K562 (cell line): ENCODE data around the gene CCDC148. TPM values are rescaled to one million over a fixed set of nuclear protein-coding genes. Genes with fewer than 3 reads are reported as not detected.
A peak's percentile ranks its signal among the peaks of the same experiment; 100 is the strongest.

ENCODE experiments used
- ARID1B ChIP-seq: fragments of 450-650 bp; IDR thresholded peaks from 2 replicates; pipeline ENCODE4 v1.6.1; 2016; ENCODE audit warnings: antibody characterized with exemption, mild to moderate bottlenecking, inconsistent platforms
- ARID2 ChIP-seq: fragments of 450-650 bp; IDR thresholded peaks from 2 replicates; pipeline ENCODE4 v1.6.1; 2017; ENCODE audit warnings: antibody characterized with exemption, mild to moderate bottlenecking
- ATF7 ChIP-seq: fragments of 450-650 bp; IDR thresholded peaks from 2 replicates; pipeline ENCODE4 v1.7.1; 2014; ENCODE audit warnings: mild to moderate bottlenecking, moderate library complexity
- BCL6 ChIP-seq: fragments of 250-450 bp; sonication (Bioruptor Pico); IDR thresholded peaks from 2 replicates; pipeline ENCODE4 v1.4.0; 2020
- BCLAF1 ChIP-seq, 2 experiments: fragments of 450-650 bp in 1 of 2; IDR thresholded peaks; 2 replicates each; pipeline ENCODE4 v1.6.1; 2011 to 2017; ENCODE audit warnings: low read depth in 2 of 2, antibody characterized with exemption in 1 of 2, borderline replicate concordance in 1 of 2, low read length in 1 of 2, mild to moderate bottlenecking in 1 of 2, mixed read lengths in 1 of 2; ENCODE audit not compliant: control insufficient read depth in 1 of 2
- CBFB ChIP-seq: sonication (generic); formaldehyde crosslinking; IDR thresholded peaks from 2 replicates; pipeline ENCODE4 v1.4.0; 2020; ENCODE audit warnings: mild to moderate bottlenecking, missing genetic modification reagents
- CC2D1A ChIP-seq: fragments of 450-650 bp; IDR thresholded peaks from 2 replicates; pipeline ENCODE4 v1.6.1; 2017; ENCODE audit warnings: mild to moderate bottlenecking
- CREB1 ChIP-seq, 2 experiments: sonication (generic) in 1 of 2; formaldehyde crosslinking in 1 of 2; IDR thresholded peaks; 2 replicates each; pipeline versions ENCODE4 v1.6.1 to v1.8.0; 2012 to 2022; ENCODE audit warnings: inconsistent platforms in 1 of 2, mild to moderate bottlenecking in 1 of 2, missing genetic modification reagents in 1 of 2, moderate library complexity in 1 of 2
- HMGN3 ChIP-seq: IDR thresholded peaks from 2 replicates; pipeline ENCODE4 v1.6.1; 2011; ENCODE audit warnings: borderline replicate concordance, low read depth, mild to moderate bottlenecking, mixed read lengths, low read length; ENCODE audit not compliant: insufficient read length; ENCODE audit errors: extremely low read depth
- HNRNPH1 ChIP-seq: fragments of 200-400 bp; formaldehyde crosslinking; optimal IDR thresholded peaks from 2 replicates; pipeline ENCODE3; 2017; ENCODE audit warnings: low read depth, mild to moderate bottlenecking, low read length, moderate library complexity
- KHSRP ChIP-seq: fragments of 450-650 bp; IDR thresholded peaks from 2 replicates; pipeline ENCODE4 v1.6.1; 2017
- LARP7 ChIP-seq: fragments of 450-650 bp; IDR thresholded peaks from 2 replicates; pipeline ENCODE4 v1.6.1; 2016
- NFRKB ChIP-seq: fragments of 450-650 bp; IDR thresholded peaks from 2 replicates; pipeline ENCODE4 v1.6.1; 2016; ENCODE audit warnings: low read depth
- NR1H2 ChIP-seq: sonication (generic); formaldehyde crosslinking; IDR thresholded peaks from 2 replicates; pipeline ENCODE4 v1.4.0; 2020; ENCODE audit warnings: mild to moderate bottlenecking, missing genetic modification reagents
- POLR3A ChIP-seq: IDR thresholded peaks from 2 replicates; pipeline ENCODE4 v1.6.1; 2011; ENCODE audit warnings: borderline replicate concordance, mild to moderate bottlenecking, moderate library complexity; ENCODE audit not compliant: insufficient read length, insufficient read depth; ENCODE audit errors: extremely low read depth
- RB1 ChIP-seq: fragments of 450-650 bp; IDR thresholded peaks from 2 replicates; pipeline ENCODE4 v1.6.1; 2017; ENCODE audit warnings: low read depth, mild to moderate bottlenecking
- SMARCA4 ChIP-seq: fragments of 450-650 bp; IDR thresholded peaks from 2 replicates; pipeline ENCODE4 v1.6.1; 2016
- TAF7 ChIP-seq: fragments of 450-650 bp; IDR thresholded peaks from 2 replicates; pipeline ENCODE4 v1.6.1; 2016; ENCODE audit warnings: missing genetic modification characterization, missing compliant biosample characterization
- ZNF146 ChIP-seq: IDR thresholded peaks from one replicate; pipeline ENCODE4 v1.6.1; 2018; ENCODE audit warnings: missing compliant biosample characterization; ENCODE audit not compliant: unreplicated experiment
- ZNF280B ChIP-seq: fragments of 250-450 bp; sonication (Bioruptor Pico); IDR thresholded peaks from 2 replicates; pipeline ENCODE4 v1.5.1; 2021; ENCODE audit warnings: mild to moderate bottlenecking
- ZNF398 ChIP-seq: fragments of 250-450 bp; sonication (Bioruptor Pico); IDR thresholded peaks from 2 replicates; pipeline ENCODE4 v1.8.0; 2021; ENCODE audit warnings: moderate library complexity, mild to moderate bottlenecking, inconsistent platforms
- ZNF444 ChIP-seq: fragments of 250-450 bp; sonication (Bioruptor Pico); IDR thresholded peaks from 2 replicates; pipeline ENCODE4 v1.4.0; 2020; ENCODE audit warnings: mild to moderate bottlenecking, moderate library complexity
- ZNF707 ChIP-seq: fragments of 250-450 bp; sonication (Bioruptor Pico); conservative IDR thresholded peaks from 2 replicates; pipeline ENCODE4 v1.8.0; 2022; ENCODE audit warnings: inconsistent platforms, mild to moderate bottlenecking, moderate library complexity
- ZNF830 ChIP-seq: fragments of 250-450 bp; sonication (Bioruptor Pico); IDR thresholded peaks from 2 replicates; pipeline ENCODE4 v1.5.0; 2021; ENCODE audit warnings: mild to moderate bottlenecking
- polyA plus RNA-seq, 8 experiments: library from polyadenylated mRNA; depleted of rRNA in 4 of 8; stranded (reverse) in 5 of 8; unstranded in 3 of 8; fragments of >200 nt; fragmentation: Nextera tagmentation in 2 of 8; fragmentation: Illumina TruSeq in 1 of 8; extraction: Ambion mirVana in 2 of 8; extraction: Trizol in 1 of 8; gene quantifications; 2 replicates each; pipeline versions ENCODE4 v1.2.1 to v1.2.3, GENCODE V29; 2011 to 2014; ENCODE audit warnings: inconsistent platforms in 1 of 8, missing spikeins in 1 of 8
- total RNA-seq, 7 experiments: library from RNA; depleted of rRNA in 6 of 7; stranded (reverse); fragments of >200 nt in 6 of 7; fragmentation: Illumina TruSeq in 2 of 7; extraction: Trizol in 2 of 7; gene quantifications; 2 replicates each; pipeline versions ENCODE4 v1.2.1 to v1.2.3, GENCODE V29; 2011 to 2021; ENCODE audit warnings: low replicate concordance in 1 of 7

CCDC148 gene
- total and polyA plus RNA-seq, 9 of the 15 experiments (the other 6 are each of a cell fraction or from before 2014, with no cell fraction given): 0.10 to 1.4 (median 0.65) TPM

GRCh38 chr2:158214431-158214830 lies 242.1 kb downstream of the CCDC148 start (continued):
- TF ChIP-seq CREB1 (IDR thresholded peaks at IDR 0.05) (no peak), CREB1 (CRISPR knock-in tag; IDR thresholded peaks at IDR 0.05) (no peak), ZNF444 (CRISPR knock-in tag) (no peak), ZNF146 (CRISPR knock-in tag) (no peak), SMARCA4 (peak; percentile 85), ZNF707 (CRISPR knock-in tag) (no peak), ATF7 (peak; percentile 65; the same call in 1 of the 2 replicates), KHSRP (no peak), ZNF280B (CRISPR knock-in tag) (no peak), BCL6 (CRISPR knock-in tag) (no peak), NR1H2 (CRISPR knock-in tag) (no peak), ARID2 (no peak), HMGN3 (no peak), CBFB (no peak), NFRKB (no peak), POLR3A (no peak), ARID1B (peak; percentile 78), ZNF398 (CRISPR knock-in tag) (no peak), TAF7 (no peak), RB1 (no peak), LARP7 (no peak), HNRNPH1 (no peak), BCLAF1 (IDR thresholded peaks at IDR 0.05; ENCODE audit: borderline replicate concordance in 1 of 2, control insufficient read depth in 1 of 2, low read depth in 2 of 2, low read length in 1 of 2) (no peak), CC2D1A (0 out of 2 replicates have a peak, but pooled peaks have one; percentile 19), ZNF830 (CRISPR knock-in tag) (no peak)
